ENCODE measurements around the gene WASHC2C.
"Not testable (repeated sequence)": the region's sequence is repeated elsewhere in the genome, so short reads cannot be mapped to it uniquely, and the experiment has no call there.

DNA sequence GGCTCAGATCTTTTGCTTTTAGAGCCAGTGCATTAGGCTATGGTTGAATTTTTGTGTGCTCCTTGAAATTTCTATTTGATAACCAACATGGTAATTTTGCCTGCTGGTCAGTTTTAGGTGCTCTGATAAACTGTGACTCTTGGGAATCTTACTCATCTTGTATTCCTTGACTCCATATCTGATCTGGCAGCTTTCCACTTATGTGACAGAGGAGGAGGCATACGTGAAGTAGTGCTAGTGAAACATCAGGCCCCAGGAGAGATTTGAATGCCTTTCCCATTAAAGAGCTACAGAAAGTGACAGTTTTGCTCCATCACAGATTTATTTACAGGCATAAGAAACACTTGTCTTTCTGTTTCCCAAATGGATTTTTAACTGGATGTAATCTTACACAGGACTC lies 59.2 kb downstream of the WASHC2C start:
- not testable (repeated sequence) for TF ChIP-seq CTCF, POLR2A (IDR thresholded peaks at IDR 0.05)

Data from stomach (tissue), 4 donors.